Measurements from ENCODE around the gene XPA.
"Not testable (repeated sequence)": the region's sequence is repeated elsewhere in the genome, so short reads cannot be mapped to it uniquely, and the experiment has no call there.

Gene XPA

GRCh38 chr9:97696803-97697601 is at the start of gene XPA:
XPA (minus strand) TSS chr9:97697340; CDS start chr9:97697292, 48 bp downstream.
- TF ChIP-seq CTCF (IDR thresholded peaks at IDR 0.05; ENCODE audit: insufficient read depth, low read length, missing control alignments) = no peak
- peak; percentile 36 for DNase-seq (ENCODE audit: low read depth, low spot score)
- H3K4me3 ChIP-seq (ENCODE audit: low read depth, low read length) = peak within 1 kb of the TSS; percentile 75
- ChIA-PET POLR2A (interaction anchor here (0.9 to 1.4 kb wide), 2 partner anchors 23 to 225 kb away, joined by 4 read pairs; partner anchors contain the start of gene TRMO), CTCF (interaction anchor here (0.8 to 4.8 kb wide), 8 partner anchors 11 to 227 kb away, joined by 3 to 30 read pairs (median 4); partner anchors contain the start of gene TRMO)

GRCh38 chr9:97744710-97745708 is 47.9 kb upstream of the XPA start:
- CTCF ChIA-PET = no interaction called here
- DNase-seq (ENCODE audit: low read depth, low spot score) = no peak
- POLR2A ChIA-PET = no interaction called here
- TF ChIP-seq CTCF (IDR thresholded peaks at IDR 0.05; ENCODE audit: insufficient read depth, low read length, missing control alignments) = no peak
- no peak overlapping the region for H3K4me3 ChIP-seq (ENCODE audit: low read depth, low read length)

DNA sequence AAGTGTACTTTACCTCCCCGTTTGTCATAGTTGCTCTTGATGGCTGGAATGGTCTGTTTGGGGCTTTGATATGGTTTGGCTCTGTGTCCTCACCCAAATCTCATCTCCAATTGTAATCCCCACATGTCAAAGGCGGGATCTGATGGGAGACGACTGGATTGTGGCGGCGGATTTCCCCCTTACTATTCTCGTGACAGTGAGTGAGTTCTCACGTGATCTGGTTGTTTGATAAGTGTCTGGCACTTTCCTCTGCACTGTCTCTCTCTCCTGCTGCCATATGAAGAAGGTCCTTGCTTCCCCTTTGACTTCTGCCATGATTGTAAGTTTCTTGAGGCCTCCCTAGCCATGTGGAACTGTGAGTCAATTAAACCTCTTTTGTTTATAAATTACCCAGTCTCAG is 46.9 kb upstream of the XPA start:
- DNase-seq (ENCODE audit: low read depth, low spot score); CTCF ChIA-PET; POLR2A ChIA-PET; H3K4me3 ChIP-seq (ENCODE audit: low read depth, low read length): not testable (repeated sequence)

- DNase-seq (ENCODE audit: low read depth, low spot score) = no peak
- CTCF ChIA-PET = no interaction called here
- no peak for TF ChIP-seq CTCF (IDR thresholded peaks at IDR 0.05; ENCODE audit: insufficient read depth, low read length, missing control alignments)
- POLR2A ChIA-PET = no interaction called here
- H3K4me3 ChIP-seq (ENCODE audit: low read depth, low read length) = no peak overlapping the region
Observed at GRCh38 chr9:97742545-97742944, 45.4 kb upstream of the XPA start.

GRCh38 chr9:97741947-97742346 is 44.8 kb upstream of the XPA start:
- no peak overlapping the region for H3K4me3 ChIP-seq (ENCODE audit: low read depth, low read length)
- ChIA-PET CTCF (no interaction called here), POLR2A (no interaction called here)
- no peak for DNase-seq (ENCODE audit: low read depth, low spot score)
- TF ChIP-seq CTCF (IDR thresholded peaks at IDR 0.05; ENCODE audit: insufficient read depth, low read length, missing control alignments) = no peak

GRCh38 chr9:97740848-97741821 is 44.0 kb upstream of the XPA start:
- H3K4me3 ChIP-seq (ENCODE audit: low read depth, low read length) = peak overlapping the region; percentile 42
- ChIA-PET POLR2A (no interaction called here), CTCF (interaction anchor here (1.0 kb wide), 1 partner anchor 160 kb away, joined by 3 read pairs; no protein-coding TSS in a partner anchor)
- no peak for DNase-seq (ENCODE audit: low read depth, low spot score)
- TF ChIP-seq CTCF (IDR thresholded peaks at IDR 0.05; ENCODE audit: insufficient read depth, low read length, missing control alignments) = peak; percentile 15

All from AG04449 (cell line).